HepG2 (cell line): ENCODE results near the gene MAB21L4.
A peak's percentile ranks its signal among the peaks of the same experiment; 100 is the strongest.

Source experiments
- ELK4 ChIP-seq: sonication (generic); formaldehyde crosslinking; IDR thresholded peaks from 2 replicates; pipeline ENCODE4 v1.9.0; 2021; ENCODE audit warnings: missing genetic modification reagents, borderline replicate concordance
- ZNF781 ChIP-seq: sonication (generic); formaldehyde crosslinking; IDR thresholded peaks from 2 replicates; pipeline ENCODE4 v1.5.1; 2020; ENCODE audit warnings: borderline replicate concordance, mild to moderate bottlenecking, missing genetic modification reagents; ENCODE audit errors: not compliant biosample characterization
- TF ChIP-seq, protein P1 (sequence below): sonication (generic); formaldehyde crosslinking; IDR thresholded peaks from 2 replicates; pipeline ENCODE4 v1.5.0; 2020; ENCODE audit warnings: mild to moderate bottlenecking, missing genetic modification reagents, moderate library complexity

GRCh38 chr2:240857039-240858008, 38.6 kb downstream of the MAB21L4 start:
- no peak for TF ChIP-seq ELK4 (CRISPR knock-in tag)
- TF ChIP-seq ZNF781 (CRISPR knock-in tag), result peak; percentile 96
- TF ChIP-seq, protein P1, sequence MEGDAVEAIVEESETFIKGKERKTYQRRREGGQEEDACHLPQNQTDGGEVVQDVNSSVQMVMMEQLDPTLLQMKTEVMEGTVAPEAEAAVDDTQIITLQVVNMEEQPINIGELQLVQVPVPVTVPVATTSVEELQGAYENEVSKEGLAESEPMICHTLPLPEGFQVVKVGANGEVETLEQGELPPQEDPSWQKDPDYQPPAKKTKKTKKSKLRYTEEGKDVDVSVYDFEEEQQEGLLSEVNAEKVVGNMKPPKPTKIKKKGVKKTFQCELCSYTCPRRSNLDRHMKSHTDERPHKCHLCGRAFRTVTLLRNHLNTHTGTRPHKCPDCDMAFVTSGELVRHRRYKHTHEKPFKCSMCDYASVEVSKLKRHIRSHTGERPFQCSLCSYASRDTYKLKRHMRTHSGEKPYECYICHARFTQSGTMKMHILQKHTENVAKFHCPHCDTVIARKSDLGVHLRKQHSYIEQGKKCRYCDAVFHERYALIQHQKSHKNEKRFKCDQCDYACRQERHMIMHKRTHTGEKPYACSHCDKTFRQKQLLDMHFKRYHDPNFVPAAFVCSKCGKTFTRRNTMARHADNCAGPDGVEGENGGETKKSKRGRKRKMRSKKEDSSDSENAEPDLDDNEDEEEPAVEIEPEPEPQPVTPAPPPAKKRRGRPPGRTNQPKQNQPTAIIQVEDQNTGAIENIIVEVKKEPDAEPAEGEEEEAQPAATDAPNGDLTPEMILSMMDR, result peak; percentile 50
